Measurements from ENCODE around the gene DOCK1.

DOCK1 gene

DNA sequence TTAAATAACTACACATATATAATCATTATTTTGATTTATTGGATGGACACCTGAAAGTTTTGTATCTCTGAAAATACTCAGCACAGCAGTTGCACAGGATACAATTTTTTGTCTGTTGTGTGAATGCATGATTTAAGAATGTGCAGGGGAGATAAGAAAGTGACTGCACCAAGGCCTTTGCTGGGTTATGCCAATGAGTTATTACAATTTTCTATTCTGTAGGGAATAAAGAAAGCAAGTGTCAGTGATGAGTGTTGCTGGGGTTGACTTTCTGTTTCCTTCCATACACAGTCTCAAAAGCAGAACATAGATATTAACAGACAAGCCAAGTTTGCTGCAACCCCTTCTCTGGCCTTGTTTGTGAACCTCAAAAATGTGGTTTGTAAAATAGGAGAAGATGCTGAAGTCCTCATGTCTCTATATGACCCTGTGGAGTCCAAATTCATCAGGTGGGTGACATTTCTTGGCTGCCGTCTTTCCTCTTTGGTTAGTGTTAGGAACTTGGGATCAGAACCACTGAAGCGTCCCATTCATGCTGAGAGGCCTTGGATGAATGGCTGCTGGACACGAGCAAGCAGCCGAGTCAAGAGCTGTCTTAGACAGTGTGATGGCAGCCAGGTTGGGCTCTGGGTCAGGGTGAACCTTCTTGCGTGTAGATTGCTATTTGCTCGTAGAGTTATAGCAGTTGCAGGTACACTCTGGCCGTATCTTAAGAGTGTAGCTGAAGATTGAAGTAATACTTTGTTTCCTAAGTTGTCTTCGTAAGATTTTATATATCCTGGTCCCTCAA lies 92.8 kb downstream of the DOCK1 start:
- no peak overlapping the region for H3K27ac Mint-ChIP-seq
- H3K4me1 Mint-ChIP-seq: no peaks in the 10 kb centered on the region
- no peak overlapping the region for H3K4me3 Mint-ChIP-seq
- peaks cover 91% of the 10 kb centered on the region for H3K36me3 Mint-ChIP-seq (ENCODE audit: low read depth)
- TF ChIP-seq, protein P1, sequence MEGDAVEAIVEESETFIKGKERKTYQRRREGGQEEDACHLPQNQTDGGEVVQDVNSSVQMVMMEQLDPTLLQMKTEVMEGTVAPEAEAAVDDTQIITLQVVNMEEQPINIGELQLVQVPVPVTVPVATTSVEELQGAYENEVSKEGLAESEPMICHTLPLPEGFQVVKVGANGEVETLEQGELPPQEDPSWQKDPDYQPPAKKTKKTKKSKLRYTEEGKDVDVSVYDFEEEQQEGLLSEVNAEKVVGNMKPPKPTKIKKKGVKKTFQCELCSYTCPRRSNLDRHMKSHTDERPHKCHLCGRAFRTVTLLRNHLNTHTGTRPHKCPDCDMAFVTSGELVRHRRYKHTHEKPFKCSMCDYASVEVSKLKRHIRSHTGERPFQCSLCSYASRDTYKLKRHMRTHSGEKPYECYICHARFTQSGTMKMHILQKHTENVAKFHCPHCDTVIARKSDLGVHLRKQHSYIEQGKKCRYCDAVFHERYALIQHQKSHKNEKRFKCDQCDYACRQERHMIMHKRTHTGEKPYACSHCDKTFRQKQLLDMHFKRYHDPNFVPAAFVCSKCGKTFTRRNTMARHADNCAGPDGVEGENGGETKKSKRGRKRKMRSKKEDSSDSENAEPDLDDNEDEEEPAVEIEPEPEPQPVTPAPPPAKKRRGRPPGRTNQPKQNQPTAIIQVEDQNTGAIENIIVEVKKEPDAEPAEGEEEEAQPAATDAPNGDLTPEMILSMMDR (IDR thresholded peaks at IDR 0.05): no peak
- H3K27me3 Mint-ChIP-seq (ENCODE audit: low read depth, poor library complexity): no peaks in the 10 kb centered on the region
- no peak for DNase-seq
- peaks cover 21% of the 10 kb centered on the region for H3K9me3 Mint-ChIP-seq

DNA sequence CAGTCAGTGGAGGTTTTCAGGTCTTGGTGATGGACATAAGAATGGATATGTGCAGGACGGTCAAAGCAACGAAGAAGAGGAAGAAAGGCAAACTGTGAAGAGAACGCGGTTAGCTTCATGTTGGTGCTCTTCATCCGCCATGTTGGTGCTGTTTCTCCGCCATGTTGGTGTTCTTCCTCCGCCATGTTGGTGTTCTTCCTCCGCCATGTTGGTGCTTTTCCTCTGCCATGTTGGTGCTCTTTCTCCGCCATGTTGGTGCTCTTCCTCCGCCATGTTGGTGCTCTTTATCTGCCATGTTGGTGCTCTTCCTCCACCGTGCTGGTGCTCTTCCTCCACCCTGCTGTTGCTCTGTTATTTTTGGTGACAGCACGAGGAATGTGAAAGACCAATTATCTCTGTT lies 95.4 kb downstream of the DOCK1 start:
- no peak overlapping the region for H3K4me3 Mint-ChIP-seq
- TF ChIP-seq, protein P1 (IDR thresholded peaks at IDR 0.05): no peak
- no peaks in the 10 kb centered on the region for H3K27me3 Mint-ChIP-seq (ENCODE audit: low read depth, poor library complexity)
- no peak for DNase-seq
- H3K9me3 Mint-ChIP-seq: peaks cover 4% of the 10 kb centered on the region
- H3K4me1 Mint-ChIP-seq: no peaks in the 10 kb centered on the region
- H3K36me3 Mint-ChIP-seq (ENCODE audit: low read depth): peaks cover 68% of the 10 kb centered on the region
- H3K27ac Mint-ChIP-seq: no peak overlapping the region

DNA sequence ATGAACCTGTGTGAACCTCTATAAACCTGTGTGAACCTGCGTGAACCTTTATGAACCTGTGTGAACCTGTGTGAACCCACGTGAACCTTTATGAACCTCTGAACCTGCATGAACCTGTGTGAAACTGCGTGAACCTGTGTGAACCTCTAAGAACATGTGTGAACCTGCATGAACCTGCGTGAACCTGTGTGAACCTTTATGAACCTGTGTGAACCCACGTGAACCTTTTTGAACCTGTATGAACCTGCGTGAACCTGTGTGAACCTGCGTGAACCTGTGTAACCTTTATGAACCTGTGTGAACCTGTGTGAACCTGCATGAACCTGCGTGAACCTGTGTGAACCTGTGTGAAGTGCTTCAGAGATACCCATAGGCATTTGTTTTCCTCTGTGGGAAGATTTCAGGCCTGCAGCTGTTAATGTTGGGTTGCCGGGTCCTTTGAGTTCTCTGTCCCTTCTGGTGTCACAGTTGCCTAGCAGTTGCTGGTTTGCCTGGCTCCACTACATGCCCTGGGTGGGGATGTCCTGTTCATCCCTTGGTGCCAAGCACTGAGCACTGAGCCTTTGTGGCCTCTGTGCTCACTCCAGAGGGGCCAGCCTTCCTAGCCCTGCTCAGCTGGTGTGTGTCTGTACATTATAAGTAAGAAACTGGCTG lies 97.9 kb downstream of the DOCK1 start:
- Mint-ChIP-seq H3K36me3 (ENCODE audit: low read depth) (peaks cover 62% of the 10 kb centered on the region), H3K4me1 (no peaks in the 10 kb centered on the region), H3K27ac (peak overlapping the region; percentile 42), H3K9me3 (no peaks in the 10 kb centered on the region), H3K4me3 (no peak overlapping the region), H3K27me3 (ENCODE audit: low read depth, poor library complexity) (no peaks in the 10 kb centered on the region)
- TF ChIP-seq, protein P1 (IDR thresholded peaks at IDR 0.05): no peak
- no peak for DNase-seq

DNA sequence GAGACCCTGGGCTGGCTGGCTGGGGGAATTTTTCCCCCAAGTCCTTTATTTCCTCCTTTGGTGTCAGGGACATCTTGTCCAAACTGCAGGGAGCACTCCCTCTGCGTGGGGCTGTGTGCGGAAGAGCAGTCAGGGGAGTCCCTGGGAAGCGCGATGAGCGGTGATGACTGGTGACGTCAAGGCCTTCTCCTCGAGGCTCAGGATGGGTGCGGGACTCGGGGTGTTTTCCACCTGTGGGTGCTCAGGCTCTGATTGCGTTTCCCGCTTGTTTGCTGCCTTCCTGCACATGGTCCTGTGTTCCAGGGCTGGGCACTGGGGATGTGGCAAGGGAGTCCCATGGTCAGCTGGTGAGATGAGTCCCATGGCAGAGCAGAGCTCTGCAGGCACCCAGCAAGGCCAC lies 101.2 kb downstream of the DOCK1 start:
- Mint-ChIP-seq H3K9me3 (no peaks in the 10 kb centered on the region), H3K27ac (no peak overlapping the region), H3K4me1 (peaks cover 6% of the 10 kb centered on the region), H3K36me3 (ENCODE audit: low read depth) (peaks cover 52% of the 10 kb centered on the region), H3K27me3 (ENCODE audit: low read depth, poor library complexity) (no peaks in the 10 kb centered on the region), H3K4me3 (no peak overlapping the region)
- TF ChIP-seq, protein P1 (IDR thresholded peaks at IDR 0.05): no peak
- DNase-seq: no peak

DNA sequence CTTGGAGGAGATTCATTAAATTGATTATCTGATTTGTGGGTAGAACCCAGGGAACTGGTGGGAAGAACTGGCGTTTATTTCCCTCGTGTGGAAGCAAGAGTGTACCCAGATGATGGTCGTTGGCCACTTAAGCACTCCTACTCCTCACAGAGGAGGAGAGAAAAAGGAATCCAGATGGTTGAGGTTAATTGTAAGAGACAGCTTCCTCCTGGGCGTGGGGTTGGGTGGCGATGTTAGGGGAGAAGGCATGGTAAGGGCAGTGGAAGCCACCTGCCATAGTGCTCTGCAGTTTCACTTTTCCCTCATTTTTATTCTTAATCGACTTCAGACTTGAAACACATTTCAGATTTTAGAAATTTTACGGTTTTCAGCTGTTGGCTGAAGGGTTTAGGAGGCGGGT lies 104.1 kb downstream of the DOCK1 start:
- H3K4me1 Mint-ChIP-seq: peaks cover 29% of the 10 kb centered on the region
- DNase-seq: no peak
- peak overlapping the region; percentile 52 for H3K27ac Mint-ChIP-seq
- no peak overlapping the region for H3K4me3 Mint-ChIP-seq
- peaks cover 56% of the 10 kb centered on the region for H3K36me3 Mint-ChIP-seq (ENCODE audit: low read depth)
- no peaks in the 10 kb centered on the region for H3K9me3 Mint-ChIP-seq
- no peaks in the 10 kb centered on the region for H3K27me3 Mint-ChIP-seq (ENCODE audit: low read depth, poor library complexity)
- TF ChIP-seq, protein P1 (IDR thresholded peaks at IDR 0.05): no peak

Measured in nephron progenitor cell (in vitro differentiated cells).